Sigmoid colon (tissue), 7 donors: ENCODE results near the gene MBOAT7. TPM values are rescaled to one million over a fixed set of nuclear protein-coding genes. Genes with fewer than 3 reads are reported as not detected.

Source experiments
- DNase-seq: peaks from one replicate; pipeline ENCODE4 v3.0.0-alpha.2; 2019
- H3K27ac ChIP-seq, 4 donors: fragments of 200-600 bp; sonication (generic); one replicate each; pipeline ENCODE4 v1.5.1; 2016 to 2019; ENCODE audit warnings: mild to moderate bottlenecking in 1 of 4
- H3K27me3 ChIP-seq, 3 donors: fragments of 200-600 bp; sonication (generic); one replicate each; pipeline ENCODE4 v1.5.1; 2019; ENCODE audit warnings: mild to moderate bottlenecking in 1 of 3
- H3K36me3 ChIP-seq, 4 donors: fragments of 200-600 bp; sonication (generic); one replicate each; pipeline ENCODE4 v1.5.1; 2016 to 2019
- H3K4me1 ChIP-seq, 4 donors: fragments of 200-600 bp; sonication (generic); one replicate each; pipeline ENCODE4 v1.5.1; 2017 to 2019
- H3K4me3 ChIP-seq, 4 donors: fragments of 200-600 bp; sonication (generic); one replicate each; pipeline ENCODE4 v1.5.1; 2017 to 2019; ENCODE audit warnings: mild to moderate bottlenecking in 2 of 4, moderate library complexity in 1 of 4
- H3K9me3 ChIP-seq, 4 donors: fragments of 200-600 bp in 3 of 4; sonication (generic) in 3 of 4; one replicate each; pipeline versions ENCODE4 v1.5.1 to v1.6.1; 2013 to 2019
- CTCF ChIP-seq, 4 experiments: fragments of 450-650 bp in 3 of 4; fragments of 200-600 bp in 1 of 4; IDR thresholded peaks; one replicate each; pipeline ENCODE4 v1.5.1; 2016 to 2019; ENCODE audit warnings: antibody characterized with exemption in 4 of 4, mild to moderate bottlenecking in 3 of 4, moderate library complexity in 2 of 4
- EP300 ChIP-seq, 4 donors: sonication (generic); formaldehyde crosslinking; IDR thresholded peaks; one replicate each; pipeline ENCODE4 v1.6.1; 2017; ENCODE audit warnings: antibody characterized with exemption in 4 of 4
- POLR2A ChIP-seq, 2 donors: fragments of 450-650 bp; IDR thresholded peaks; one replicate each; pipeline ENCODE4 v1.6.1; 2016; ENCODE audit warnings: antibody characterized with exemption in 2 of 2, mild to moderate bottlenecking in 2 of 2, moderate library complexity in 2 of 2
- POLR2AphosphoS5 ChIP-seq, 4 donors: sonication (generic); formaldehyde crosslinking; IDR thresholded peaks; one replicate each; pipeline ENCODE4 v1.6.1; 2017; ENCODE audit warnings: antibody characterized with exemption in 4 of 4
- WGBS, 2 donors: extraction: QIAGEN DNeasy Blood & Tissue Kit; methylation state at CpG; one replicate each; pipeline ENCODE4 v1.1.7; 2013; 5-methylcytosine and 5-hydroxymethylcytosine counted together
- intact Hi-C: fragments of 100-400 bp; cut with DNase I; formaldehyde crosslinking; loops from one replicate; pipeline ENCODE4 v1.15.1; 2023
- polyA plus RNA-seq, 3 donors: library from polyadenylated mRNA; stranded (reverse); fragments of 200-250 nt; gene quantifications; one replicate each; pipeline ENCODE4 v1.2.3, GENCODE V29; 2013
- total RNA-seq, 4 donors: library from RNA; depleted of rRNA; stranded (reverse); fragments of >200 nt; gene quantifications; one replicate each; pipeline ENCODE4 v1.1.0, GENCODE V29; 2016
- donor health status: healthy with polysubstance abuse.
- donor health status: Bipolar disorder and iron deficiency.
- donor health status: healthy.

Gene MBOAT7
- total and polyA plus RNA-seq, 7 donors = 15.0 to 79.7 (median 29.3) TPM

- TF ChIP-seq POLR2A (IDR thresholded peaks at IDR 0.05) (no peak), CTCF (IDR thresholded peaks at IDR 0.05) (no peak), POLR2AphosphoS5 (IDR thresholded peaks at IDR 0.05) (no peak)
- intact Hi-C loops = no loop called here
- Histone ChIP-seq H3K9me3 (no peaks in the 10 kb centered on the region), H3K4me3 (no peak overlapping the region), H3K36me3 (peaks cover 17 to 24% (median 19%) of the 10 kb centered on the region in 4 donors), H3K27ac (peak overlapping the region in 1 of 4 donors; percentile 76), H3K27me3 (no peaks in the 10 kb centered on the region), H3K4me1 (peaks cover 0 to 41% (median 29%) of the 10 kb centered on the region in 4 donors)
- 67 to 78% methylated on average over 12 of the region's 12 CpGs for WGBS, 2 donors
- DNase-seq = no peak
Measured at GRCh38 chr19:54211235-54211634, 21.9 kb upstream of the MBOAT7 start.

- Histone ChIP-seq H3K9me3 (no peaks in the 10 kb centered on the region), H3K4me3 (no peak overlapping the region), H3K27ac (peak overlapping the region; percentile 65 to 76 (median 76)), H3K27me3 (no peaks in the 10 kb centered on the region), H3K36me3 (peaks cover 22 to 36% (median 27%) of the 10 kb centered on the region in 4 donors), H3K4me1 (peaks cover 0 to 54% (median 40%) of the 10 kb centered on the region in 4 donors)
- 3 to 23% methylated on average over 10 of the region's 10 CpGs for WGBS, 2 donors
- intact Hi-C loops = loop anchor here (10.0 kb wide), 1 partner anchor 255 kb away; the partner anchor contains the start of gene LENG9
- peak in 2 of 4 donors; percentile 24 to 28 for TF ChIP-seq EP300 (IDR thresholded peaks at IDR 0.05)
- TF ChIP-seq POLR2AphosphoS5 (IDR thresholded peaks at IDR 0.05) = peak; percentile 20 to 78 (median 53)
- TF ChIP-seq POLR2A (IDR thresholded peaks at IDR 0.05) = no peak
- peak; percentile 96 for DNase-seq
Measured at GRCh38 chr19:54209811-54210494, 20.6 kb upstream of the MBOAT7 start.

GRCh38 chr19:54209058-54209810, 19.9 kb upstream of the MBOAT7 start:
- WGBS, 2 donors = 50 to 58% methylated on average over 24 of the region's 24 CpGs
- intact Hi-C loops = loop anchor here (10.0 kb wide), 1 partner anchor 256 kb away; the partner anchor contains the start of gene LENG9
- Histone ChIP-seq H3K9me3 (no peaks in the 10 kb centered on the region), H3K4me3 (no peak overlapping the region), H3K27me3 (no peaks in the 10 kb centered on the region), H3K27ac (peak overlapping the region; percentile 65 to 76 (median 76)), H3K36me3 (peaks cover 23 to 44% (median 27%) of the 10 kb centered on the region in 4 donors), H3K4me1 (peaks cover 0 to 61% (median 47%) of the 10 kb centered on the region in 4 donors)
- no peak for DNase-seq
- TF ChIP-seq POLR2AphosphoS5 (IDR thresholded peaks at IDR 0.05) = no peak
- TF ChIP-seq POLR2A (IDR thresholded peaks at IDR 0.05) = no peak
- TF ChIP-seq EP300 (IDR thresholded peaks at IDR 0.05) = no peak
- no peak for TF ChIP-seq CTCF (IDR thresholded peaks at IDR 0.05)

- DNase-seq = no peak
- H3K36me3 ChIP-seq = peaks cover 23 to 49% (median 30%) of the 10 kb centered on the region in 4 donors
- no peak overlapping the region for H3K4me3 ChIP-seq
- no peaks in the 10 kb centered on the region for H3K9me3 ChIP-seq
- WGBS, 2 donors = 59 to 72% methylated on average over 8 of the region's 8 CpGs
- no peaks in the 10 kb centered on the region for H3K27me3 ChIP-seq
- intact Hi-C loops = loop anchor here (10.0 kb wide), 1 partner anchor 256 kb away; the partner anchor contains the start of gene LENG9
- peak overlapping the region; percentile 65 to 76 (median 76) for H3K27ac ChIP-seq
- H3K4me1 ChIP-seq = peaks cover 0 to 66% (median 52%) of the 10 kb centered on the region in 4 donors
- TF ChIP-seq POLR2AphosphoS5 (IDR thresholded peaks at IDR 0.05) = no peak
- TF ChIP-seq POLR2A (IDR thresholded peaks at IDR 0.05) = no peak
- TF ChIP-seq EP300 (IDR thresholded peaks at IDR 0.05) = no peak
- TF ChIP-seq CTCF (IDR thresholded peaks at IDR 0.05) = no peak
Measured at GRCh38 chr19:54208784-54209057, 19.3 kb upstream of the MBOAT7 start.
